HG03439 (cell line): ENCODE data around the gene DR1.
"Not testable (repeated sequence)": the region's sequence is repeated elsewhere in the genome, so short reads cannot be mapped to it uniquely, and the experiment has no call there.

ENCODE experiments used
- ATAC-seq: cut with Tn5 transposase; IDR thresholded peaks from one replicate; pipeline ENCODE4 v1.9.1; 2021; ENCODE audit warnings: mild to moderate bottlenecking, moderate library complexity; ENCODE audit not compliant: unreplicated experiment

DR1 gene

DNA sequence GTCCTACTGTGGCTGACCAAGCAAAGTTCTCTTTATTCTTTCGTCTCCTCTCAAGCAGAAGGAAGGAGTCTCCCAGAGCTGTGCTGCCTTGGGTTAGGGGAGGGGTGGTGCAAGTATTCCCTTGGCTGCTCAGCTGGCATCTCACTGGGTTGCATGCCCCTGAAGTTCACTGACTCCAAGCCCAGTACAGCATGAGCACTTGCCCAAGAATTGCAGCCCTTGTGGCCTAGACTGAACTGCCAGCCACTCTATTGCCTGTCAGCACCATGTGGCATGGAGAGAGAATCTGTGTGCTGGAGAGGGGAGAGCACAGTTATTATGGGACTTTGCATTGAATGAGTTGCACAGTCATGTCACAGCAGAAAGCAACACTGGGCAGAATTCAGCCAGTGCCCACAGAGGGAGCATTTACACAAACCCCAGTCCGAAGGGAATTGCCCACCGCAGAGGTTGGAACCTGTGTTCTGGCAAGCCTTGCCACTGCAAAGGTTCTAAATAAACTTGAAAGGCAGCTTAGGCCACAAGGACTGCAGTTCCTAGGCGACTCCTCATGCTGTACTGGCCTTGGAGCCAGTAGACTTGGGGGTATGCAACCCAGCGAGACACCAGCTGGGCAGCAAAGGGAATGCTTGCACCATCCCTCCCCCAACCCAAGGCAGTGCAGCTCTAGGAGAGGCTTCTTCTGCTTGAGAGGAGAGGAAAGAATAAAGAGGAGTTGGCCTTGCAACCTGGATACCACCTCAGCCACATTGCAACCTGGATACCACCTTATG is 28.8 kb downstream of the DR1 start:
- ATAC-seq = no peak

DNA sequence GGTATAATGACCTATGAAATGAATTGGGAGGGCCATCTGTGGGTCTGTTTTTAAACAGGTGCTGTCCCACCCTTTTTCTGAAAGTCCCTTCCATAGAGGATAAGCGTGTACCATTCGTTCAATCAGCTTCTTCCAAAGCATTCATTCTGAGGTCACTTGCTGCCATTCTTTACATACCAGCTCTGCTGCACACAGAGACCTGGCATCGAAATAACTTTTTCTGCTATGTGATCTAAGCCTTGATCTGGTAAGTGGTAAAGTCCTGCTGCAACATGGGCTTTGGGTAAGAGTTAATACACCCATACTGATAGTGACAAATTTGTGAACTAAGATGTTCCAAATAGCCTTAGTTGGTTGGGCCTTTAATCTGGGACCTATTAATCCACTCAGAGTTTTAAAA is 38.9 kb downstream of the DR1 start:
- no peak for ATAC-seq

DNA sequence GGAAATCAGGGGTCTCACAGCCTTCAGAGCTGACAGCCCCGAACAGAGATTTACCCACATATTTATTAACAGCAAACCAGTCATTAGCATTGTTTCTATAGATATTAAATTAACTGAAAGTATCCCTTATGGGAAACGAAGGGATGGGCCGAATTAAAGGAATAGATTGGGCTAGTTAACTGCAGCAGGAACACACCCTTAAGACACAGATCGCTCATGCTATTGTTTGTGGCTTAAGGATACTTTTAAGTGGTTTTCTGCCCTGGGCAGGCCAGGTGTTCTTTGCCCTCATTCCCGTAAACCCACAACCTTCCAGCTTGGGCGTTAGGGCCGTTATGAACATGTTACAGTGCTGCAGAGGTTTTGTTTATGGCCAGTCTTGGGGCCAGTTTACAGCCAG is 40.6 kb downstream of the DR1 start:
- not testable (repeated sequence) for ATAC-seq

DNA sequence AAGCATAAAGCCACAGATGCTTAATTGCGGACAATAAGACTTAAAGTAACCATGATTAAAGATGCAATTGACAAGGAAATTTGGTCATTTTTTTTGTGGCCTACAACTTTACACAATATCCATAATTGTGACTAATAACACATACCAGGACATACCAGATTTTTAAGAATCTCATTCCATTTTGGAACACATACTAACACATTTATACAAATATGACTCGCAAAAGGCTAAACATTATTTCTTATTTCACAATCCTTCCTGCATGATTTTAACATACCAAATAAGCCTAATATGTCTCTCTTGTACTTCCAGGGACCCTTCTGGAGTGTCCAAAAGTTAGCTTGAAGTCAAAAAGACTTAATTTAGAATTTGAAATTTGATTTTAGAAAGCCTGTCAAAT is 48.8 kb downstream of the DR1 start:
- no peak for ATAC-seq

DNA sequence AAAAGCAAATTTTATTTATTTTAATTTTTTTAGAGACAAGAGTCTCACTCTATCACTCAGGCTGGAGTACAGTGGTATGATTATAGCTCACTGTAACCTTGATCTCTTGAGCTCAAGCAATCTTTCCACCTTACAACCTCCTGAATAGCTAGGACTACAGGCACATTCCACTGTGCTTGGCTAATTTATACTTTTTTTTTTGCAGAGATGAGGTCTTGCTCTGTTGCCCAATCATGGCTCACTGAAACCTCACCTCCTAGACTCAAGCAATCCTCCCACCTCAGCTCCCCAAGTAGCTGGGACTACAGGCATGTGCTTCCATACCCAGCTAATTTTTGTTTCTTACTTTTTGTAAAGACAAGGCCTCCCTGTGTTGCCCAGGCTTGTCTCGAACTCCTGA is 49.5 kb downstream of the DR1 start:
- no peak for ATAC-seq

DNA sequence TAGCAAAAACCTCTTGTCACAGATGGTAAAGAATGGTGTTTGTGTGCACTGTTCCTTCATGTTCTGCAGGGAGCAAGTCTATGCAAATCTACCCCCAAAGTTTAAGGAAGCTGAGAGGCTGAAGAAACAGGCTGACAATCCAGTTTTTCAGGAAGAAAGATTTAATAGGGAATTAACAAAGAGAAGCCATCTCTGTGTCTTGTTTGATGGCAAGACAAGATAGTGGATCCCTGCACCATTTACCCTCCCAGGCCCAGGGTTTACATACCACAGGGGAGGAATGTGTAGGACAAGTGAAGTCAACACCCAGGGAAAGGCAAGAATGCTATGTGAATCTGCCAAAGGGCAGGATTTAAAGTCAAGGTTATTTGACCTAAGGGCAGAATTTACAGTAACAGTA is 54.1 kb downstream of the DR1 start:
- ATAC-seq = no peak

DNA sequence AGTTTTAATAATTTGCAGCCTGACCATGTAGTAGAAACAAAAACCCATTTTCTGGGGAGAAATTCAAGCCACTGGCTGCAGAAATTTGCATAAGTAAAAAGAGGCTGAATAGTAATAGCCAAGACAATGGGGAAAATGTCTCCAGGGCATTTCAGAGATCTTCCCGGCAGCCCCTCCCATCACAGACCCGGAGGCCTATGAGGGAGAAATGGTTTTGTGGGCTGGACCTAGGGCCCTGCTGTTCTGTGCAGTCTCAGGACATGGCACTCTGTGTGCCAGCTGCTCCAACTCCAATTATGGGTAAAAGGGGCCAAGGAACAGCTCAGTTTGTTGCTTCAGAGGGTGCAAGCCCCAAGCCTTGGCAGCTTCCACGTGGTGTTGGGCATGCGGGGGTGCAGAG is 62.5 kb downstream of the DR1 start:
- no peak for ATAC-seq

DNA sequence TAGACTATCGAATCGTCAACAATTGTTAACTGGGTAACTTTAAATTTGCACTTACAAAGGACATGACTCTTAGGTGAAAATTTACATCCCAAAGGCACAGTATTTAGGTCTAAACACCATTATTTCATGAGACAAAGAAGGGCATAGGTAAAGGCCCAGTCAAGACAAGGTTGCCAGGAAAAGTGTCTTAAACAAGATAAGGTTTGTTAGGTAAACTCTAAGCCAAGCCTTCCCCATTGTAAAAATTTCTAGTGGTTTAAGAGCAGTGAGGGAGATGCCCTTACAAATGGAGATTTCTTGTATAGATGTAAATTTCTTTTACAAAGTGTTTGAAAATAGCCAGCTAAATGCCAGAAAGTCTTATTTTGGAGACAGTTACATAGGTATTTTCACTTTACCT is 65.3 kb downstream of the DR1 start:
- no peak for ATAC-seq

DNA sequence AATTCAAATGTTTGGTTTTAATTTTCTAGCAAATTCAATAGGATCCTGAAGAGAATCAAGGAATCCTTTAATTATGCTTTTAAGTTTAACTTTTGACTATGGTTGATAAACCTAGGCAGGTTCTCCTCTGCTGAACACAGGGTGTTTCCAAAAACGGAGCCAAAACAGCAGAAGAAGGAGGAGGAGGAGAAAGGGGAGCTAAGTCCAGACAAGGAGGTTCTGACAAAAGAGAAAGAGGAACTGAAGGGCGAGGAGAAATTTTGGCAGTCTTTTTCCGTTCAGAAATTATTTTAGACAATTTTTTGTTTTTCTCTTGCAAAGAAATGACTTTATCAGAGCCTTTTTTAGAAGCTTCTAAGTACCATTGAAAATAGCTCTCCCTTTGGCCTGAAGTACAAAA is 69.0 kb downstream of the DR1 start:
- no peak for ATAC-seq

DNA sequence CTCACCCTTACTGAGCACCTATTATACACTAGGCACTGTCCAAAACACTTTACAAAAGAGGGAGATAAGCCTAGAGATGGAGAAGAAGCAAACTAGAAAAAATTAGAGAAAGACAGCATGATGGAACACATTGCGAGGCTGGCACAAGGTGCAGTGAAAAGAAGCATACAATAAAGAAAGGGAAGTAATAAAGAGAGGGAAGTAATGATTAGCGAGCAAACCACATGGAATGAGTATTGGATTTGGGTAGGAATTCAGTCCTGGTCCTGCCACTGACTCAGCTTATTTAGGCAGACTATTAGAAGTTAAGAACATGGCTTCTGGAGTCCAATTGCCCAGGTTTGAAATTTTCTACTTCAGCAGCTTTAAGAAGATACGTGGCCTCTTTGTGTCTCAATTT is 69.6 kb downstream of the DR1 start:
- no peak for ATAC-seq

DNA sequence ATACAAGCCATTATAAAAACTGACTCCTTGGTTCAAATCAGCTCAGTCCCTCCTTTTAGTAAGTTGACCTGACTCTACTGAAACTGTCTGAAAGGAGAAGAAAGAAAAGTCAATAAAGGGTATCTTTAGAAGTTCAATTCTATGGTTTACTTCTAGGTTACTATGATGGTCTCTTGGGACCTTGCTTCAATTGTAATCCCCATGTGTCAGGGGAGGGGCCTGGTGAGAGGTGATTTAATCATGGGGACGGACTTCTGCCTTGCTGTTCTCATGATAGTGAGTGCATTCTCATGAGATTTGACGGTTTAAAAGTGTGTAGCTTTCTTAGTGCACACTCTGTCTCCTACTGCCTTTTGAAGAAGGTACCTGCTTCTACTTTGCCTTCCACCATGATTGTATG is 70.5 kb downstream of the DR1 start:
- no peak for ATAC-seq
